Thyroid gland (tissue), 4 donors: ENCODE measurements around the gene PTPDC1.

Experiments
- CTCF ChIP-seq, 6 experiments: fragments of 200-600 bp in 3 of 6; fragments of 450-650 bp in 3 of 6; sonication (generic) in 3 of 6; IDR thresholded peaks; one replicate each; pipeline ENCODE4 v1.5.1; 2016 to 2019; ENCODE audit warnings: antibody characterized with exemption in 6 of 6, mild to moderate bottlenecking in 2 of 6, inconsistent platforms in 1 of 6, moderate library complexity in 1 of 6
- POLR2A ChIP-seq, 2 donors: fragments of 450-650 bp; IDR thresholded peaks; one replicate each; pipeline ENCODE4 v1.6.1; 2017; ENCODE audit warnings: antibody characterized with exemption in 2 of 2, mild to moderate bottlenecking in 2 of 2, moderate library complexity in 1 of 2

DNA sequence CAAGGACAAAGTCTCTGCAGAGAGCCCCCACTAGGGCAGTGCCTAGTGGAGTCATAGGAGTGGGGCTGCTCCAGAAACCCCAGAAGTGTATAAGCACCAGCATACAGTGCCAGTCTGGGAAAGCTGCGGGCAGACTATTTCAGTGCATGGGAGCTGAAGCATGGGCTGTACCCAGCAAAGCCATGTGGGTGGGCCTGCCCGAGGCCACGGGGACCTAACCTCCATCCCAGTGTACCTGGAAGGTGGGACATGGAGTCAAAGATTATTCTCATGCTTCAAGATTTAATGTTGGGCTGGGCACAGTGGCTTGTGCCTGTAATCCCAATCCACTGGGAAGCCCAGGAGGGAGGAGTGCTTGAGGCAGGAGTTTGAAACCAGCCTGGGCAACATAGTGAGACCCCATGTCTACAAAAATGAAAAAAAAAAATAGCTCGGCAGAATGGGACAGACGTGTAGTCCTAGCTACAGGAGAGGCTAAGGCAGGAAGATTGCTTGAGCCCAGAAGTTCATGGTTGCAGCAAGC is 36.7 kb downstream of the PTPDC1 start:
- no peak for TF ChIP-seq CTCF (IDR thresholded peaks at IDR 0.05)
- no peak for TF ChIP-seq POLR2A (IDR thresholded peaks at IDR 0.05)
